ENCODE measurements around the gene CFAP92.

DNA sequence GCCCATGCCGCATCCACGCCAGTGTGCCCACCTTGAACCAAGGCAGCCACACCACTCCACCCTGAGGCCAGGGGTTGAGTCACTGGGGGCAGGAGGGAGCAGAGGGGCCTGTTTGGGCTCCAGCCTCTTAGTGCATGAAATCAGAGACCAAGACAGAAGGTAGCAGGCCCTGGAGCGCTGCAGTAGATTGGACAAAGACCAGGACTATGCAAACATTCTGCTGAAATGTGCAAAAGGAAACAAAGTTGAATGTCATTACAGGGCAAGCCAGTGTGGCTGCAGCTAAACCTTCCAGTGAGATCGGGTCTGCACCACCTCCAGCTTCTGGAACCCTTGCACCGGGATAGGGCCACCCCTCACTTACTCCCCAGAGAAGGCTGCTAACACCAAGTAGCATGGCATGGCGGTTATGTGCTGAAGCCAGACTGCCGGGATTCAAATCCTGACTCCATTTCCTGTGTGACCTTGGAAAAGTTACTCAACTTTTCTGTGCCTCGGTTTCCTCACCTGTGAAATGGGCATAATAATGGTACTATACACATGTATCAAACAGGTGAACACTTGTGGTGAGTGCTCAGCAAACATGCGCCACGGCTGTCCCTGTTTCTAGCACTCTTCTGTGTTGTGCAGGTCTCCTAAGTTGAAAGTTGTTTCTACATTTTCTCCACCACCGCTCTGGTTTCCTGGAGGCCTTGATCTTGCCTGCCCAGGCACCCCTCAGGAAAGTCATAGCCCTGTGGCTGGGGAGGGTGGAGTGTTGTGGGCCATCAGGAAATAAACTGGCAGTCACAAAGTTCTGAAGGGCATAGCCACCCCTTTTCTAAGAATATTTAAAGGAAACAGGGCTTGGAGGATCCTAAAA, 41.7 kb upstream of the CFAP92 start:
- TF ChIP-seq, protein P1, sequence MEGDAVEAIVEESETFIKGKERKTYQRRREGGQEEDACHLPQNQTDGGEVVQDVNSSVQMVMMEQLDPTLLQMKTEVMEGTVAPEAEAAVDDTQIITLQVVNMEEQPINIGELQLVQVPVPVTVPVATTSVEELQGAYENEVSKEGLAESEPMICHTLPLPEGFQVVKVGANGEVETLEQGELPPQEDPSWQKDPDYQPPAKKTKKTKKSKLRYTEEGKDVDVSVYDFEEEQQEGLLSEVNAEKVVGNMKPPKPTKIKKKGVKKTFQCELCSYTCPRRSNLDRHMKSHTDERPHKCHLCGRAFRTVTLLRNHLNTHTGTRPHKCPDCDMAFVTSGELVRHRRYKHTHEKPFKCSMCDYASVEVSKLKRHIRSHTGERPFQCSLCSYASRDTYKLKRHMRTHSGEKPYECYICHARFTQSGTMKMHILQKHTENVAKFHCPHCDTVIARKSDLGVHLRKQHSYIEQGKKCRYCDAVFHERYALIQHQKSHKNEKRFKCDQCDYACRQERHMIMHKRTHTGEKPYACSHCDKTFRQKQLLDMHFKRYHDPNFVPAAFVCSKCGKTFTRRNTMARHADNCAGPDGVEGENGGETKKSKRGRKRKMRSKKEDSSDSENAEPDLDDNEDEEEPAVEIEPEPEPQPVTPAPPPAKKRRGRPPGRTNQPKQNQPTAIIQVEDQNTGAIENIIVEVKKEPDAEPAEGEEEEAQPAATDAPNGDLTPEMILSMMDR (conservative IDR thresholded peaks at IDR 0.05) = no peak
- TF ChIP-seq ZFX (IDR thresholded peaks at IDR 0.05) = no peak
